Measurements from ENCODE around the gene GPX4.
A peak's percentile ranks its signal among the peaks of the same experiment; 100 is the strongest.
"Not testable (repeated sequence)": the region's sequence is repeated elsewhere in the genome, so short reads cannot be mapped to it uniquely, and the experiment has no call there.

GPX4 gene

DNA sequence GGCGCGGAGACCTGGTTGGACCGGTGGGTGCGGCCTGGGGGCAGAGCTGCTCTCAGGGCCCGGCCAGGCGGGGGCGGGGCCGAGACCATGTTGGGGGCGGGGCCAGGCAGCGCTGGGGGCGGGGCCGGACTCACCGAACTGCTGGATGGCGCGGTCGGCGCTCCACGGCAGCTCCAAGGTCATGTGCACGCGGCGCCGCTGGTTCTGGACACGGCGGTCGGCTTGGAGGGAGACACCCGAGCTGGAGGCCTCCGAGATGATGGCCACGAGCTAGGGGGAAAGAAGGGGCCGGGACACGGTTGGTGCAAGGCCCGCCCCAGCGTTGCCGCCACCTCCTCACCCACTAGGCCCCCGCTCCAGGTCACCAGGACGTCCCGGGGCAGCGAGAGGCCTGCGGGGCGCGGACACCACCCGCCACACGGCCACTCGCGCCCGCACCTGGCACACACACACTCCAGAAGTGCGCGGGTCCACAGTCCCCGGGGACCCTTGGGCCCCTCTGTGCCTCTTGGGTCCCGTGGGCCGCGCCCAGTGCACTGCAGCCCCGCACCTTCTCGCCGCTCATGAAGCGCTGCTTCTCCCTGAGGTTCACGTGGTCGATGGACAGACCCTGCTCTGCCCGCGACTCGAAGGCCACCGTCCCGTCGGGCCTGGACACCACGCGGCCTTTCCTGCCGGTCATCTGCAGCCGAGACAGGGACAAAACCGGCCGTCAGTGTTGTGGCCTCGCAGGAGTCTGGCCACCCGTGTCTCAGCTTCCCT, 8.7 kb downstream of the GPX4 start:
- WGBS, 2 experiments: 88 to 89% methylated on average over 71 of the region's 71 CpGs
- Histone ChIP-seq H3K27ac (ENCODE audit: insufficient read depth, low read depth, low read length, poor library complexity, severe bottlenecking) (no peak overlapping the region), H3K36me3 (ENCODE audit: control insufficient read depth, insufficient read depth, low read length) (no peaks in the 10 kb centered on the region), H3K27me3 (ENCODE audit: control insufficient read depth, insufficient read depth, low read length, poor library complexity, severe bottlenecking) (no peaks in the 10 kb centered on the region), H3K4me3 (ENCODE audit: insufficient read depth, low read depth, low read length) (no peak overlapping the region), H3K4me1 (ENCODE audit: control insufficient read depth, insufficient read depth, low read length) (no peaks in the 10 kb centered on the region), H3K9me3 (ENCODE audit: control insufficient read depth, low read length) (no peaks in the 10 kb centered on the region)

DNA sequence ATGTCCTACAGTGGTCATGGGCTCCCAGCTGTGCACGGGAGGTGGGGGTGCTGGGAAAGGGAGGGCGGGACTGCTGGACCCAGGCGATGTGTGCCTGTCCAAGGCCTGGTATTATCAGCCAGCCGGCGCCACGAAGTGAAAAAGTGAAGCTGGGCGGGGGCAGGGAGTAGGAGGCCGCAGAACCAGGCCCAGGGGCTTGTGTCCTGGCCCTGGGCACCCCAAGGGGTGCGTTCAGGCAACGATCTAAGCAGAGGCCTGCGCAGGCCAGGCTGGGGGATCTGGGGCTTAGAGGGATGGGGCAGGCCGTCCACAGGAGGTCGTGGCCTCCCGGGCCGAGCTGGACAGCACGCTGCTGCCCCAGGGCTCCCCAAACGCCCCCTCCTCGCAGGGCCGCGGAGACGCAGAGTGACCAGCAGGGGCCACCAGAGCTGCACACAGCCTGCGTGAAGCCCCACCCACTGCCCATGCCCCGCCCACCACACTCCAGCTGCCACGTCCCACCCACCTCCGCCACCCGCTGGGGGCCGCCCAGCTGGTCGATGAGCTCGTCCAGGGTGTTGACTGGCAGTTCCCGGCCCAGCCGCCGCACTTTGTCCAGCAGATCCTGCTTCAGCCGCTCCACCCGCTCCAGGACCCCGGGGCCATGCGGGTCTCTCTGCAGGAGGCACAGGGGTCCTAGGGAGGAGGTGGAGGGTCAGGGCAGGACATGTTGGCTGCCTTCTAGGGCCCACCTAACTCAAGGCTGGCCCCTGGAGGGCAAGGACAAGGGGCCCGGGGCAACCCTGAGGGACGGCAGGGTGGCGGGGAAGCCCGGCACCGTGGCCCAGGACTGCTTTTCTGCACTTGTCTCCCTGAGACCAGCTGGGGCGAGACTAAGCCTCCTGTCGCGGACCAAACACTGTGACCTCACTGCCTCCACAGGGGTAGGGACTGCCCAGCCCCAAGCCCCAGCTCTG, 9.5 kb downstream of the GPX4 start:
- H3K27ac ChIP-seq (ENCODE audit: insufficient read depth, low read depth, low read length, poor library complexity, severe bottlenecking): peak overlapping the region; percentile 64
- WGBS, 2 experiments: 58 to 59% methylated on average over 44 of the region's 44 CpGs

DNA sequence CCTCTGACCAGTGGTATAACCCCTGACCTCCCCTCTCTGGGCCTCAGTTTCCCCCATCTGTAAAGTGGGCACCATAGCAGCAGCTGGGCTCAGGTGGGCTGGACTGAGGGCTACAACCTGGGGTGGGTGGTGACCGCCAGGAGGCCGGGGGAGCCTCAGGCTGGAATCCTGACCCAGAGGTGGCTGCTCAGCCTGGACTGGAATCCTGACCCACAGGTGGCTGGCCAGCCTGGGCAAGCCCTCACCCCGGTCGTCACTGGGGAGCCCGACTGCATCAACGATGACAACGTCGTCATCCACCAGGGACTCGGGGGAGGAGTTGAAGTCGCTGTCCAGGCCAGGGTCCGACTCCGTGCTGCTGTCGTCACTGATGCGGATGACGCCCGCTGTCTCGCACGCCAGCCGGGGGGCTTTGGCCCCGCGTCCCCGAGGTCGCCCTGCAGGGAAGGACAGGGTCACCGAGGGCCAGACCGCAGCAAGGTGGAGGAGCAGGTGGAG, 10.2 kb downstream of the GPX4 start:
- H3K4me1 ChIP-seq (ENCODE audit: control insufficient read depth, insufficient read depth, low read length): no peaks in the 10 kb centered on the region
- H3K9me3 ChIP-seq (ENCODE audit: control insufficient read depth, low read length): no peaks in the 10 kb centered on the region
- H3K4me3 ChIP-seq (ENCODE audit: insufficient read depth, low read depth, low read length): no peak overlapping the region
- no peak overlapping the region for H3K27ac ChIP-seq (ENCODE audit: insufficient read depth, low read depth, low read length, poor library complexity, severe bottlenecking)
- no peaks in the 10 kb centered on the region for H3K27me3 ChIP-seq (ENCODE audit: control insufficient read depth, insufficient read depth, low read length, poor library complexity, severe bottlenecking)
- no peaks in the 10 kb centered on the region for H3K36me3 ChIP-seq (ENCODE audit: control insufficient read depth, insufficient read depth, low read length)
- WGBS, 2 experiments: 96% methylated on average over 25 of the region's 25 CpGs

More for the DNA sequence above, 9.5 kb downstream of the GPX4 start:
- H3K4me3 ChIP-seq (ENCODE audit: insufficient read depth, low read depth, low read length): no peak overlapping the region
- no peaks in the 10 kb centered on the region for H3K36me3 ChIP-seq (ENCODE audit: control insufficient read depth, insufficient read depth, low read length)
- H3K27me3 ChIP-seq (ENCODE audit: control insufficient read depth, insufficient read depth, low read length, poor library complexity, severe bottlenecking): no peaks in the 10 kb centered on the region
- H3K9me3 ChIP-seq (ENCODE audit: control insufficient read depth, low read length): no peaks in the 10 kb centered on the region
- H3K4me1 ChIP-seq (ENCODE audit: control insufficient read depth, insufficient read depth, low read length): no peaks in the 10 kb centered on the region

DNA sequence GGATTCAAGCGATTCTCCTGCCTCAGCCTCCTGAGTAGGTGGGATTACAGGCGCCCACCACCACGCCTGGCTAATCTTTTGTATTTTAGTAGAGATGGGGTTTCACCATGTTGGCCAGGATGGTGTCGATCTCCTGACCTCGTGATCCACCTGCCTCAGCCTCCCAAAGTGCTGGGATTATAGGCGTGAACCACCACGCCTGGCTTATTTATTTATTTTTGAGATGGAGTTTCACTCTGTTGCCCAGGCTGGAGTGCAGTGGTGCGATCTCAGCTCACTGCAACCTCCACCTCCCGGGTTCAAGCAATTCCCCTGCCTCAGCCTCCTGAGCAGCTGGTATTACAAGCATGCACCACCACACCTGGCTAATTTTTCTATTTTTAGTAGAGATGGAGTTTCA, 10.9 kb downstream of the GPX4 start:
- 94 to 96% methylated on average over 9 of the region's 9 CpGs for WGBS, 2 experiments

DNA sequence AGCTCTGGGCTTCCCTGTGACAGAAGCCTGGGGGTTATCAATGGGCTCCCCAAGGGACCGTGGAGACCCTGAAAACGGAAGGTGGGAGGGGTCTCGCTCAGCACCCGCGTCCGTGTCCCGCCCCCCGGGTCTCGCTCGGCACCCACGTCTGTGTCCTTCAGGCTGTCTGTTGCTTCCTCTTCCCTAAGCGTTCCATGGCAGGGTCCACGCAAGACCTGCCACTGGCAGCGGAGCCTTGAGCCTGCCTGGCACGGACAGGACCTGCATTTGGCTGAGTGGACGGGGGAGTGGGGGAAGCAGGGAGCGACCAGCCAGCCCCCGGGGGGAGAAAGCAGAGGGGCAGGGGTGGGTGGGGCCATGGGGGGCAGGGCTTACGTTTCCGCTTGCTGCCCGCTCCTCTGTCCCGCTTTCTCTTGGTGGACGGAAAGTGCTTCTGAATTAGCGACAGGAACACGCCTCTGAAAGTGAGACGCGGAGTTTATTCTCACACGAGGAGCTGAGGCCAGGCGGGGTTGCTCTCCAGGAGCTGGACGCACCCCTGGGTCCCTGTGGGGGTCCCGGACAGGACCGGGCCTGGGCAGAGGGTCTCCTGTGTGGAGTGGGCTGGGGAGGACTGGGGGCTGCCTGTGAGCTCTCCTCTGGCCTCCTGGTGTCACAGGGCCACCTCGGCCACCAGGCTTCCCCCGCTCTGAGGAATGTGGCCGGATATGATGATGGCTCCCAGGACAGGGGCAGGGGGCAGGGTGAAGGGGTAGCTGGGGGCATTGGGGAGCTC, 12.0 kb downstream of the GPX4 start:
- 94 to 95% methylated on average over 35 of the region's 35 CpGs for WGBS, 2 experiments
- Histone ChIP-seq H3K27me3 (ENCODE audit: control insufficient read depth, insufficient read depth, low read length, poor library complexity, severe bottlenecking) (no peaks in the 10 kb centered on the region), H3K4me3 (ENCODE audit: insufficient read depth, low read depth, low read length) (no peak overlapping the region), H3K27ac (ENCODE audit: insufficient read depth, low read depth, low read length, poor library complexity, severe bottlenecking) (no peak overlapping the region), H3K36me3 (ENCODE audit: control insufficient read depth, insufficient read depth, low read length) (no peaks in the 10 kb centered on the region), H3K4me1 (ENCODE audit: control insufficient read depth, insufficient read depth, low read length) (no peaks in the 10 kb centered on the region), H3K9me3 (ENCODE audit: control insufficient read depth, low read length) (no peaks in the 10 kb centered on the region)

More for the DNA sequence above, 10.9 kb downstream of the GPX4 start:
- H3K9me3 ChIP-seq (ENCODE audit: control insufficient read depth, low read length); H3K27ac ChIP-seq (ENCODE audit: insufficient read depth, low read depth, low read length, poor library complexity, severe bottlenecking); H3K36me3 ChIP-seq (ENCODE audit: control insufficient read depth, insufficient read depth, low read length); H3K4me1 ChIP-seq (ENCODE audit: control insufficient read depth, insufficient read depth, low read length); H3K27me3 ChIP-seq (ENCODE audit: control insufficient read depth, insufficient read depth, low read length, poor library complexity, severe bottlenecking); H3K4me3 ChIP-seq (ENCODE audit: insufficient read depth, low read depth, low read length): not testable (repeated sequence)

DNA sequence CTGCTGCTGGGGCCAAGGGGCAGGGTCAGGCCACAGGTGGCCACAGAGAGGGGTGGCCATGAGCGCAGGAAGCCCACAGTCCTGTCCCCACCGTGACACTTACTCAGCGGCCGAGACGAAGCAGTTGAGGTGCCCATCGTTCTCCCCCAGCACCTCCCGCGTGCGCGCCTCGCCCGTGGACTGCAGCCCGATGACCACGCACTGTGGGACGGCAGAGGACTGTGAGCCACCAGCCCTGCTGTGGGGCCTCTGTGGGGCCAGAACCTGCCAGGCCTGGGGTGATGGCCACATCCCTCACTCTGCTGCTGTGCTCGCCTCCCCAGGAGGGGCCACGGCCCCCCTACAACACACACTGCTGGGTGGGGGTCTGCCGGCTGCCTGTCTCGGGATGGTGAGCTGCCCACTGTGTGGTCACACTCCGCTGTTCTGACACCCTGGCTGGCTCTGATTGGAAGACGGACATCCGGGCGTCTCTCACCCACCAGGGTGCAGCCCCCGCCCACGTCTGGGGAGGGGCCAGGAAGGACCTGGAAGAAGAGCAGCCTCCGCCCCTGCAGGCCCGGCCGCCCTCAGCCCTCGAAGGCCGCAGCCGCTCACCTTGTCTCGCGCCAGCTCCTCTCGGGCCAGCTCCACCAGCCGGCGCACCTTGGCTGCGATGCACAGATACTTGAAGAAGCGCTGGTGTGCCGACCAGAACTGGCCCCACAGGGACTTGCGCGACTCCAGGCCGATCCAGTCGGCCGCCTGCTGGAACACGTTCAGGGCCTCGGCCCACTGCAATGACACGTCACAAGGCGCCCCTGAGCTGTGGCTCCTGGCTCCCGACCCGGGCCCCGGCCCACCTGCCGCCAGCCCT, 13.2 kb downstream of the GPX4 start:
- H3K9me3 ChIP-seq (ENCODE audit: control insufficient read depth, low read length): no peaks in the 10 kb centered on the region
- H3K27ac ChIP-seq (ENCODE audit: insufficient read depth, low read depth, low read length, poor library complexity, severe bottlenecking): no peak overlapping the region
- H3K4me3 ChIP-seq (ENCODE audit: insufficient read depth, low read depth, low read length): no peak overlapping the region
- no peaks in the 10 kb centered on the region for H3K4me1 ChIP-seq (ENCODE audit: control insufficient read depth, insufficient read depth, low read length)
- 91% methylated on average over 52 of the region's 52 CpGs for WGBS, 2 experiments
- H3K36me3 ChIP-seq (ENCODE audit: control insufficient read depth, insufficient read depth, low read length): no peaks in the 10 kb centered on the region
- no peaks in the 10 kb centered on the region for H3K27me3 ChIP-seq (ENCODE audit: control insufficient read depth, insufficient read depth, low read length, poor library complexity, severe bottlenecking)

DNA sequence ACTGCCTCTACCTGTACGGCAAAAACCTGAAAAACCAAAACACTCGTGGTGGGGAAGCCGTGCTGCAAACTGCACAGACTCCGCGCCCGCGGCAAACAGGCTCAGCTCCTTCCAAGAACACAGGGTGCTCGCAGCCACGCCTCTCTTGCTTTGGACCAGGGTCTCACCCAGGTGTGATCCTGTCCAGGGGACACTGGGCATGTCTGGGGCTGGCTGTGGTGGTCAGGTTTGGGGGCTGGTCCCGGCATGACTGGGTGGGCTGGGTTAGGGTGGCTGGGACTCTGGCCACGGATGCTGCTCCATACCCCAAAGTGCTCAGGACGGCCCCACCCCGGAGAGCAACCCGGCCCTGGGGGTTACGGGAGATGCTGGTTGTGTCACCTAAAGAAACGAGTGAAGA, 13.9 kb downstream of the GPX4 start:
- Histone ChIP-seq H3K4me3 (ENCODE audit: insufficient read depth, low read depth, low read length) (no peak overlapping the region), H3K4me1 (ENCODE audit: control insufficient read depth, insufficient read depth, low read length) (no peaks in the 10 kb centered on the region), H3K27ac (ENCODE audit: insufficient read depth, low read depth, low read length, poor library complexity, severe bottlenecking) (no peak overlapping the region), H3K27me3 (ENCODE audit: control insufficient read depth, insufficient read depth, low read length, poor library complexity, severe bottlenecking) (no peaks in the 10 kb centered on the region), H3K36me3 (ENCODE audit: control insufficient read depth, insufficient read depth, low read length) (no peaks in the 10 kb centered on the region), H3K9me3 (ENCODE audit: control insufficient read depth, low read length) (no peaks in the 10 kb centered on the region)
- WGBS, 2 experiments: 95 to 96% methylated on average over 16 of the region's 16 CpGs

DNA sequence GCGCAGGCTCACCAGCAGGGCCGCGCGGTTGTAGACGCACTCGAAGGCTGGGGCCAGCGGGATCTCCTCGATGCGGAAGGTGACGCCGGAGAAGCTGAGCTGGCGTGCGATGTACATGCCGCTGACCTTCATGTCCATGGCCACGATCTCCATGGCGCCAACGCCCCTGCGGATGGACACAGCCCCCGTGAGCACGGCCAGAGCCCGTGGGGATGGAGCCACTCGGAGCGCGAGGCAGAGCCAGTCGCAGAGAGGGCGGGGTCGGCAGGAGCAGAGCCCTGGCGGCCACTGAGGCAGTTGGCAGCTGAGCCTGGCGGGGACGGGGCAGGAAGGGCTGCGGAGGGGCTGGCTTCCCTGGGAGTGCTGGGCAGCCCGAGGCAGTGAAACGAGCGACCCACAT, 15.2 kb downstream of the GPX4 start:
- no peaks in the 10 kb centered on the region for H3K36me3 ChIP-seq (ENCODE audit: control insufficient read depth, insufficient read depth, low read length)
- H3K4me3 ChIP-seq (ENCODE audit: insufficient read depth, low read depth, low read length): no peak overlapping the region
- H3K27ac ChIP-seq (ENCODE audit: insufficient read depth, low read depth, low read length, poor library complexity, severe bottlenecking): no peak overlapping the region
- H3K27me3 ChIP-seq (ENCODE audit: control insufficient read depth, insufficient read depth, low read length, poor library complexity, severe bottlenecking): no peaks in the 10 kb centered on the region
- 95% methylated on average over 34 of the region's 34 CpGs for whole genome bisulfite sequencing, 2 experiments
- no peaks in the 10 kb centered on the region for H3K9me3 ChIP-seq (ENCODE audit: control insufficient read depth, low read length)
- H3K4me1 ChIP-seq (ENCODE audit: control insufficient read depth, insufficient read depth, low read length): no peaks in the 10 kb centered on the region

DNA sequence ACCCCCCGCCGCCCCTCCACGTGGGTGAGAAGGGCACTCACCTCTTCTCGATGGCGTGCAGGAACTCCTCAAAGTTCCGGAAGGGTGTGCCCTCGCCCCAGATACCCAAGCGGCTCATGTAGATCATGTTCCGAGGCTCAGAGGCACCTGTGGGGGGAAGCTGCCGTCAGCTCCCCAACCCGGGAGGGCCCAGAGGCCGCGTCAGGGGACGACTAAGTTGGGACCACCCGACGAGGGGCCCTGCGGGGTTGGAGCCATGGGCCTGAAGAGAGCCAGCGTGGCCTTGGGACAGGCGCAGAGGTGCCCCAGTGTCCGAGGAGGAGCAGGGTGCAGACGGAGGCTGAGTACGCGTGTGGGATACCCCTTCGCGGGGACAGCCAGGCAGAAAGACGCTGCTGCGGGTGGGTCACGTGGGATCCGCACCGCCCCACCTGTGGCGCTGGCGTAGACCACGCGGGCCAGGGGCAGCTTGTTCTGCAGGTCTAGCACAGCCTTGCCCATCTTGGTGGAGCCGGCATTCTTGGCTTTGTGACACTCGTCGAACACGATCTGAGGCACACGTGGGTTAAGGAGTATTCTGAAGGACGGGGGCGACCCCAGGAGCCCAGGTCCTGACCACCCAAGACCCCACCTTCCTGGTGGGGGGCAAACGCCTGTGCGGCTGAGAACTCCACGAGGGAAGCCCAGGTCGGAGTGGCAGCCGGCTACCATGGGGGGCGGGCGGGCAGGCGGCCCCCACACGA, 15.9 kb downstream of the GPX4 start:
- WGBS, 2 experiments: 95 to 96% methylated on average over 50 of the region's 50 CpGs
- Histone ChIP-seq H3K36me3 (ENCODE audit: control insufficient read depth, insufficient read depth, low read length) (no peaks in the 10 kb centered on the region), H3K4me3 (ENCODE audit: insufficient read depth, low read depth, low read length) (no peak overlapping the region), H3K27me3 (ENCODE audit: control insufficient read depth, insufficient read depth, low read length, poor library complexity, severe bottlenecking) (no peaks in the 10 kb centered on the region), H3K9me3 (ENCODE audit: control insufficient read depth, low read length) (no peaks in the 10 kb centered on the region), H3K4me1 (ENCODE audit: control insufficient read depth, insufficient read depth, low read length) (no peaks in the 10 kb centered on the region), H3K27ac (ENCODE audit: insufficient read depth, low read depth, low read length, poor library complexity, severe bottlenecking) (no peak overlapping the region)
